Fibroblast of mammary gland (primary cell): ENCODE results near the gene VDR.
"Not testable (repeated sequence)": the region's sequence is repeated elsewhere in the genome, so short reads cannot be mapped to it uniquely, and the experiment has no call there.

ENCODE experiments used
- DNase-seq: peaks from one replicate; pipeline ENCODE4 v3.0.0-alpha.2; 2010; ENCODE audit warnings: low read depth
- H3K4me3 ChIP-seq: 2 replicates; pipeline ENCODE4 v1.5.1; 2011; ENCODE audit warnings: low read depth, mild to moderate bottlenecking, low read length, moderate library complexity; ENCODE audit not compliant: control insufficient read depth
- TF ChIP-seq, protein P1 (sequence below): conservative IDR thresholded peaks from 2 replicates; pipeline ENCODE4 v1.5.1; 2011; ENCODE audit warnings: low read depth, low read length, inconsistent platforms; ENCODE audit not compliant: control insufficient read depth, insufficient read depth

The VDR gene

DNA sequence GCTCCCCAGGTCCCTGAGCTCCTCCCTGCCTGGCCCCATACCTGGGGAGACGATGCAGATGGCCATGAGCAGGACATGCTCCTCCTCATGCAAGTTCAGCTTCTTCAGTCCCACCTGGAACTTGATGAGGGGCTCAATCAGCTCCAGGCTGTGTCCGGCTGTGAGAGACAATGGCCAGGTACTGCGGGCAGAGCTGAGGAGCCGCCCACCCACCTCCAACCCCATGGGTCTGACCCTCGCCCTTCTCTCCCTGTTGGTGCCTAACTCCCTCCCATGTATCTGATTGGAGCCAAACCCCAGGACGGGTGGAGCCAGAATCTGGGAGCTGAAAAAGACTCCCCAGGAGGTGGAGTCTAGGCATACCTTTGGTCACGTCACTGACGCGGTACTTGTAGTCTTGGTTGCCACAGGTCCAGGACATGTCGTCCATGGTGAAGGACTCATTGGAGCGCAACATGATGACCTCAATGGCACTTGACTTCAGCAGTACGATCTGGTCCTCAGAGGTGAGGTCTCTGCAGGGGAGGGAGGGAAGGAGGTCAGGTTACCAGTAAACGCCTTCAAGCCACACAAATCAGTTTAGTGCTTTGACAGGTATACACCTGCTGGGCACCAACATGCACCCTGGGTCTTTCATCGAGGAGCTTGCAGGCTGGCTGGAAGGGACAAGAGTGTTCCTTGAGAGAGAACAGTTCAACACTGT, 58.3 kb downstream of the VDR start:
- DNase-seq = no peak
- TF ChIP-seq, protein P1, sequence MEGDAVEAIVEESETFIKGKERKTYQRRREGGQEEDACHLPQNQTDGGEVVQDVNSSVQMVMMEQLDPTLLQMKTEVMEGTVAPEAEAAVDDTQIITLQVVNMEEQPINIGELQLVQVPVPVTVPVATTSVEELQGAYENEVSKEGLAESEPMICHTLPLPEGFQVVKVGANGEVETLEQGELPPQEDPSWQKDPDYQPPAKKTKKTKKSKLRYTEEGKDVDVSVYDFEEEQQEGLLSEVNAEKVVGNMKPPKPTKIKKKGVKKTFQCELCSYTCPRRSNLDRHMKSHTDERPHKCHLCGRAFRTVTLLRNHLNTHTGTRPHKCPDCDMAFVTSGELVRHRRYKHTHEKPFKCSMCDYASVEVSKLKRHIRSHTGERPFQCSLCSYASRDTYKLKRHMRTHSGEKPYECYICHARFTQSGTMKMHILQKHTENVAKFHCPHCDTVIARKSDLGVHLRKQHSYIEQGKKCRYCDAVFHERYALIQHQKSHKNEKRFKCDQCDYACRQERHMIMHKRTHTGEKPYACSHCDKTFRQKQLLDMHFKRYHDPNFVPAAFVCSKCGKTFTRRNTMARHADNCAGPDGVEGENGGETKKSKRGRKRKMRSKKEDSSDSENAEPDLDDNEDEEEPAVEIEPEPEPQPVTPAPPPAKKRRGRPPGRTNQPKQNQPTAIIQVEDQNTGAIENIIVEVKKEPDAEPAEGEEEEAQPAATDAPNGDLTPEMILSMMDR = no peak
- H3K4me3 ChIP-seq = no peak overlapping the region

DNA sequence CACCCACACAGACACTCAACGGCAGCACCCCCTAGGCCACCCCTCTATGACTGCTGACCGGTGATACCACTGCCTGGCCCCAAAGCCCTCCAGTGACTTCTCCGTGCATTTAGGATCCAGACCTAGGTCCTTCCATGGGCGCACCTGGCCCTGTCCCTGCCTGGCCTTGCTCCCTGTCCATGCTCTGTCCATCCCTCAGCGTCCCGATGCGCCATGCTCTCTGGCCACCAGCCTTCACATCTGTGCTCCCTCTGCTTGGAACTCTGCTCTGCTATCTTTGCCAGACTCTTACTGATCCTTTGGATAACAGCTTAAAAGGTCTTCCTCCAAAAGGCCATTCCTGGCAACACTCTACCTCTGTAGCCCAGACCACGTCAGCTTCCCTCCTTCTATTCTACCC, 59.7 kb downstream of the VDR start:
- H3K4me3 ChIP-seq = no peak overlapping the region
- TF ChIP-seq, protein P1 = no peak
- DNase-seq = no peak

DNA sequence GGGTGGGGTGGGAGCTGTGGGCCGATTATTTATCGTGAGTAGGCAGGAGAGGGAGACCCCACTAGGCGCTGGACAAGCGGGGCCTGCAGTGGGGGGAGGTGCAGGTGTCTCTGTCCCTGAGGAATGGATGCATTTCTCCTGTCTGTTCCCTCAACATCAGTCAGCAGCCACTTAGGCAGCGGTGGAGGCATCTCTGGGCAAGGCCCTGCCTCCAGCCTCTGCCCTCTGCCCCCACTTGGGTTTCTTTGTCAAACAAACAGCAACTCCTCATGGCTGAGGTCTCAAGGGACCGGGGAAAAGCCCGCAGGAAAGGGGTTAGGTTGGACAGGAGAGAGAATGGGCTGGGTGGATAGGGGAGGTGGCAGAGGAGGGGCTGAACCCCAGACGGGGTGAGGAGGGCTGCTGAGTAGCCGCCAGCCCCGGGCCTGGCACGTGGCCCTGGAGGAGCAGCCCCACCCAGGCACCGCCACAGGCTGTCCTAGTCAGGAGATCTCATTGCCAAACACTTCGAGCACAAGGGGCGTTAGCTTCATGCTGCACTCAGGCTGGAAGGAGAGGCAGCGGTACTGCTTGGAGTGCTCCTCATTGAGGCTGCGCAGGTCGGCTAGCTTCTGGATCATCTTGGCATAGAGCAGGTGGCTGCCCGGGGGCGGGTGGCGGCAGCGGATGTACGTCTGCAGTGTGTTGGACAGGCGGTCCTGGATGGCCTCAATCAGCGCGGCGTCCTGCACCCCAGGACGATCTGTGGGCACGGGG, 60.4 kb downstream of the VDR start:
- no peak overlapping the region for H3K4me3 ChIP-seq
- DNase-seq = peak; percentile 51
- TF ChIP-seq, protein P1 = no peak

DNA sequence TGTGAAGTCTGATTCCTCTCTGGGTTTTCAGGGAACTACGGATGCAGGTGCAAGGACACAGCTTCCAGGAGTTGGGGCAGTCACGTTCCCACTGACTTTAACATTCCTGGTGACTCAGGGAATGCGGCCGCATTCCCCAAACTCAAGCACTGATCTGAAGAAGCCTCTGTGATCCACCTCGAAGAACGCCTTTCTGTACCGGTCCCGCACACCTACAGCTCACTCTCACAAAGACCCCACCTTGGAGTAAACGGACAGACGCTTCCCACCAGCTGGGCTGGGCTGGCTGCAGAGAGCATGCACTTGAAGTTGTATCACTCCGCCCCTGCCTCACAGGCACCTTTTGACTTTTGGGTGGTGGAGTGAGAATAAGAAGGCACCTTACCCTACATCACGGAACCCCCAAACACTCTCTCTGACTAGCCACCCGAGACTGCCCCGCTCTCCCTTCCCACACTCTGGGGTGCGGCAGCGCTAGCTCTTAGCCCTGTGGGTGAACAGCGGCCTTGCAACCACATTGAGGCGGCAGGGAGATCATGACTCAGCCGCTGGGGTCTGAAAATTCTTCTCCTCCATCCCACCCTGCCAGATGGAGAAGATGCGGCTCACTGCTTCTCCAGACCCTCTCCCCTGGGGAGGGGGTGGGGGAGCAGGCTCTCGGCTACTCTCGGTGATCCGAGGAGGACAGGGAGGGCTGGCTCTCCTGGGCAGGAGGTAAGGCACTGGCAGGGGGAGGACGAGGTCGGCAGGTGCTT, 61.4 kb downstream of the VDR start:
- no peak overlapping the region for H3K4me3 ChIP-seq
- no peak for DNase-seq
- TF ChIP-seq, protein P1 = no peak

DNA sequence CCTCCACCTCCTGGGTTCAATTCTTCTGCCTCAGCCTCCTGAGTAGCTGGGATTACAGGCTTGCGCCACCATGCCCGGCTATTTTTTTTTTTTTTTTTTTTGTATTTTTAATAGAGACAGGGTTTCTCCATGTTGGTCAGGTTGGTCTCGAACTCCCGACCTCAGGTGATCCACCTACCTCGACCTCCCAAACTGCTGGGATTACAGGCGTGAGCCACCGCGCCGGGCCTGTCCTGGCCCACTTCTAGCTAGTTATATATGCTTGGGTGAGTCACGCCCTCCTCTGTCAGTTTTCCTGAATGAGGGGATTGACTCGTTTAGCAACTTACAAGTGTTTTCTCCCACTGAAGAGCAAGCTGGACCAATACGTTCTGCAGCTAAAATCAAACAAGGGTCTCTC, 62.3 kb downstream of the VDR start:
- DNase-seq, H3K4me3 ChIP-seq: not testable (repeated sequence)

DNA sequence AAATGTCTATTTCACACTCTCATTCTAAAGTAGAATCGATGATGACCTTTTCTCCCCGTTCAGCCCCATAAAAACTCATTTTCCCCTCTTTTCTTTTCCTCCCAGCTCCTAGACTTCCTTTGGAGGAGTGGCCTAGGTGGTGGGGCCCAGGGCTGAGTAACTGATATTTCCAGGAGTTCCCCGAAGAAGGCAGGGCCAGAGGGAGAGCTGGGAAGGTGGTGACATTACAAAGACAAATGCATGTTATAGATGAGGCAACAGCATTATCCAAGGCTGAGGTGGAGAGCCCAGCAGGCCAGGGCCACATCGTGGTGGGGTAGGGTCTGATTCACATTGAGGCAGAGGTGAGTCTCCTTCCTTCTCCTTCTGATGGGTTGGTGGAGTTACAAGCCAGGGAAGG, 62.9 kb downstream of the VDR start:
- TF ChIP-seq, protein P1 = no peak
- peak; percentile 51 for DNase-seq
- H3K4me3 ChIP-seq = no peak overlapping the region

DNA sequence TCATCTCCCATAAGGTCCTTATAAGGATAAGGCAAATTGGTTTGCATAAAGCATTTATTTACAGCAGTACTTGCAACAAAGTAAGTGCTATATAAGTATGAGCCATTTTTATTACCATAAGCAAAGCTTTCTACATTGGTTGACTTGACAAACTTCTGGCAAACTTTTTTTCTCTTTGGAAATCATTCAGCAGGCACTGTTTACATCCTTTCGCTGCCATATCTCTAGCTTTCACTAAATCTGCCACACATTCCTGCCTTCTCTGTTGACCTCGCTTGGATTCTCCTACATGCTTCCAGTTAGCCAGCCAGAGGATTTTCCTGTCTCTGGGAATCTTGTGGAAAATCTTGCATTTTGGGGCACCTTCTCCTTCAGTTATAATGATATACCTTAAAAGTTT, 63.3 kb downstream of the VDR start:
- TF ChIP-seq, protein P1 = no peak

More for the DNA sequence above, 63.3 kb downstream of the VDR start:
- H3K4me3 ChIP-seq = no peak overlapping the region
- no peak for DNase-seq
